Stimulated activated CD4-positive, alpha-beta T cell treated with anti-CD3 and anti-CD28 coated beads, Interleukin-4, amount 100 ng/mL, for 1 hour (primary cell): Measurements from ENCODE around the gene MAST4.

Experiments
- DNase-seq: peaks from one replicate; pipeline ENCODE4 v3.0.0-alpha.2; 2020

The MAST4 gene

GRCh38 chr5:66702426-66702825, 106.2 kb downstream of the MAST4 start:
- DNase-seq, result no peak

- no peak for DNase-seq
Measured at GRCh38 chr5:66704790-66705425, 108.7 kb downstream of the MAST4 start.

DNA sequence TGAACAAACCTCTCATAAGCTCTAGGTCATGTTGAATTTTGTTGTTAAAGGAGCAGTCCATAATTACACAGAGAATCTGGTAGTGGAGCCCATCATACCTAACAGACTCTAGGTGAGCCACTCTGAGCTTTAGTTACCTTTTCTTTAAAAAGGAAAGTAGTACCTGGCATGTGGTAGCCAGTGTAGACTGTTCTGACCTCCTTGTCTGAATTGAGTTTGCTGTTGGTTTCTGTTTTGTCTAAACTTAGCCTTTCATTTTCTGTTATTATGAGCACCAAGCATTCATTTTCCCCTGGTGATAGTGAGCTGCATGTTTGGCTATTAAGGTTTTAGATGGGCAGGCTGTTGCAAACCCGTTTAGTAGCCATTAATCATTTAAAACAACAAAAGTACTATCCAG, 112.2 kb downstream of the MAST4 start:
- DNase-seq, result no peak

DNA sequence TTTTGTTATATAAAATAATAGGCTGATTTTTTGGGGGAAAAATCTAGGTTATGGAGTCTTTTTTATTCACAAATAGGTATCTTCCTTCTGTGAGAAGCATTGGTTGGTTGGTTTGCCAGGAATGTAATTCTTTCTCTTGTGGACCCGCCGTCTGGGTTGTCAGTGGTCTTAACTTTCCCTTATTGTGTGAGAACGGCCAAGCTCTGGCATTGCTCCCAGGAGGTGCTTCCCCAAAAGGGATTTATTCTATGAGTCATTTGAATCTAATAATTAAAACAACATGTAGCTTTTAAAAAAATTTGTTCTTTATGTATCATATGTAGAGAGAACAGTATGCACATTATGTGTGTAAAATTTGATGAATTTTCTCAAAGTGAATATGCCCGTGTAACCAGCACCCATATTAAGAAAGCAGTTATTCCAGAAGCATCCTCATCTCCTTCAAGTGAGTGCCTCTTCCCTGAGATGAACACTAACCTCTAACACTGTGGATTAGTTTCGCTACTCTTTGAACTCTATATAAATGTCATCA, 114.4 kb downstream of the MAST4 start:
- no peak for DNase-seq

GRCh38 chr5:66713998-66714397, 117.8 kb downstream of the MAST4 start:
- no peak for DNase-seq

DNA sequence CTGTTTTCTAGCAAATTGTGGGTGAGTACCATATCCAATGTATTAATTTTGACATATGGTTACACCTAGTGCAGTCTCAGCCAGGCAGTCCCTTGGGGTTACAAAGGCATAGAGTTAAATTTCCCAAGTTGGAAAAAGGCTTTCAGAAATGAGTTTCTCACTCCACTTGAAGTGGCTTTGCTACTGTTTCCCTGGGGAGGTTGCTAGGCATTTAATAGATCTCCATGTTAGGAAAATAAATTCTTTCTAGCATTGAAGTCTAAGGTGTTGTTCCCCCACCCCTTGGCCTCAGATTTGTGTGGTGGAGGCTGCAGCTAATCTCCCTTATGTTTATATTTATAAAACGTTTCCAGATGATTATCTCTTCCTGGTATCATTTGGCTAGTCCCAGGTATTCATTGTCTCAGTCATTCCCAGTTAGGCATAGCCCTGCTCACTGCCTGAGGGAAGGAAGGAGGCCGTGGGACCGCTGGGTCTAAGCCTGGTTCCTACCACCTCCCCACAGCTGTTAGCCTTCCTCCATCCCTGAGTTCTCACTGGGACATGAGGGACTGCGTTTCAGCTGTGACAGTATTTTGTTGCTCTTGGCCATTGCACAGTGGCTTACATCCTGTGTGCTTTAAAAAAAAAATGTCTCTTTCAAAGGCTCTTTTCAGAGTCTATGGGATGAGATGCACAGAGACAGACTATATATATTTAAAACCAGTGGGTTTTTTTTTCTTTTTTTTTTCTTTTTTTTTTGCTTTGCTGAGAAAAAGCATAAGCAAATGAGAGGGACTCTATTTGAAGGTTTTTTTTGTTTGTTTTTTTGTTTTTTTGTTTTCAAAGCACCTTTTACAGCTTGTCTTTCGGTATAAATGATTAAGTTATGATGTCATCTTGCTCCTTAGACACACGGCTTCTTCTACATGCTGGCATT, 121.5 kb downstream of the MAST4 start:
- DNase-seq, result no peak

- no peak for DNase-seq
Measured at GRCh38 chr5:66718374-66719002, 122.3 kb downstream of the MAST4 start.

DNA sequence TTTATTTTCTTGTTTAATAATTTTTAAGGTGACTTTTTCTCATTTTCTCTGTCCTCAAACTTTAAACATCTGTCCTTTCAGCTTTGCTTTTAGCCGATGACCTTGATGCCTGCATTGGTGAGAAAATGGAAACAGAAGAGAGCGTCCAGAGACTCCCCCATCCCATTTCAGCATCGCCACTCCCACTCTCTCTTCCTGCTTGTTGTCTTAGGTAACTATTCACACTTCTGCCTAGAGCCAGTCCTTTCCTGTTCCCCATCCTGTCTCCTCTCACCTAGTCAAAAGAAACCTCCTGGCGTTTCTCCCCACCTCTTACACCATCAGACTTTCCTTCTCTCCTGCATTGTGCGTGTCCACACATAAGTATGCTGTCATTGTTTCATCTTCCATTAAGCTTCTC, 124.6 kb downstream of the MAST4 start:
- no peak for DNase-seq

- no peak for DNase-seq
Measured at GRCh38 chr5:66722686-66723085, 126.5 kb downstream of the MAST4 start.

DNA sequence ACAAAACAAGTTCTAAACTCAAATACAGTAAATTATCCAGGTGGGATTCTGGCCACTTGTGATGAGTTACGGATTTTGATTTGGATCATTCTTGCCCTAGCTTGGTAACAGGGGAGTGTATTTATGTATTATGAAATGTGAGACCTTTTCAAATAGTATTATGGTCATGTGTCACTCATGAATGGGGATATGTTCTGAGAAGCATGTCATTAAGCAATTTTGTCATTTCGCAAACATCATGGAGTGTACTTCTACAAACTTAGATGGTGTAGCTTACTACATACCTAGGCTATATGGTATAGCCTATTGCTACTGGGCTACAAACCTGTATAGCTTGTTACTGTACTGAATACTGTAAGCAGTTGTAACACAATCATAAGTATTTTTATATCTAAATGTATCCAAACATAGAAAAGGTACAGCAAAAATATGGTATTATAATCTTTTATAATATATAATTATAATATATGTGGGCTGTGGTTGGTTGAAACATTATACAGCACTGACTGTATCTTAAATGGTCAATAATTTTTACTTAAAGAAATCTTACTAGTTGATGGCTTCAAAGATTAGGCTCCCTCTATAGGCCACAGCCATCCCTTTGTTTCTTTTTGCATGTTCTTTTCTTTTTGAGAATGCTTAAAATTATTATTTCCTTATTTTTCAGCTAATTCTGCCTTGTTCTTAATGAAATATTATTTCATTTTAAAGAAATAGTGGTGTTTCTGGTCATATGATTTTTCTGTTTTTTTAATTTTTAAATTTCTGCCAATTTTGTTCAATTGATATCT, 128.4 kb downstream of the MAST4 start:
- DNase-seq, result no peak

- no peak for DNase-seq
Measured at GRCh38 chr5:66727630-66728029, 131.4 kb downstream of the MAST4 start.

GRCh38 chr5:66728049-66728448, 131.9 kb downstream of the MAST4 start:
- DNase-seq, result no peak

GRCh38 chr5:66737096-66737495, 140.9 kb downstream of the MAST4 start:
- no peak for DNase-seq

GRCh38 chr5:66738136-66738535, 141.9 kb downstream of the MAST4 start:
- DNase-seq, result no peak

- DNase-seq, result no peak
Measured at GRCh38 chr5:66739021-66739420, 142.8 kb downstream of the MAST4 start.

GRCh38 chr5:66739951-66740350, 143.8 kb downstream of the MAST4 start:
- no peak for DNase-seq

GRCh38 chr5:66741394-66741793, 145.2 kb downstream of the MAST4 start:
- no peak for DNase-seq

- no peak for DNase-seq
Measured at GRCh38 chr5:66742083-66742895, 146.1 kb downstream of the MAST4 start.

GRCh38 chr5:66742896-66743247, 146.7 kb downstream of the MAST4 start:
- DNase-seq, result no peak

DNA sequence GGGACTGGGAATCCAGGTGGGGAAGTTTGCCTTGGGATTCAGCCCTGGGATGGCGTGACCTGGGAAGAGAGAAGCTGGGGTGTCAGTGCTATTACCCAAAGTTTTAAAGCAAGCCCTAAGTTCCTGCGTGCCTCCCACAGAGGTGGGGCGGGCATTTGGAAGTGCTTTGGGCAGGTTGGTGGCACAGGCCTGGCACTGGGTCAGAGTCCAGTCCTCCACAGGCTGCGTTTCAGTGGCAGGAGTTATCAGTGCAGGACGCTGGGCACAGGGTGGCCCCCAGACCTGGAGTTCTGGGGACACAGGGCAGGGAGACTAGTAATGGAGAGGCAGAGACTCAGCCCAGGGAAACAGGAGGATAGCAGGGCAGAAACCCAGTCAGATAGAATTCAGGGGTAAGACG, 147.2 kb downstream of the MAST4 start:
- DNase-seq, result no peak

DNA sequence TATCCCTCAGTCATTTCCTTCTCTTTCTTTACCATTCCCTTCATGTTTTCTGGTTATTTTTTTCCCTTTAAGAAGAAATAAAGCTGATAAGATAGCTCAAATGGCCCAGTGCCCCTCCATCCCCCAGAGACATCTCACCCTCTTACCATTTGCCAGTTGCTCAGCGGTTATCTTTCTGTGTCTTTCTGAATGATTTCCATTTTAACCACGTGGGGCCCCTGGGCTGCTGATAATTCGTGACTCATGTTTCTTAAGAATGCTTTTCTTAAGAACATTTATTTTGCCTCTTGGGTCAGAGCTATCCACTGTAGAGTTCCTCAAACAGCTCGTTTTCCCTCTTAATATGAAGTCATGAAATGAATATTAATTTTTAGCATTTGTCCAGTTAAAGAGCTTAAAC, 147.8 kb downstream of the MAST4 start:
- no peak for DNase-seq

DNA sequence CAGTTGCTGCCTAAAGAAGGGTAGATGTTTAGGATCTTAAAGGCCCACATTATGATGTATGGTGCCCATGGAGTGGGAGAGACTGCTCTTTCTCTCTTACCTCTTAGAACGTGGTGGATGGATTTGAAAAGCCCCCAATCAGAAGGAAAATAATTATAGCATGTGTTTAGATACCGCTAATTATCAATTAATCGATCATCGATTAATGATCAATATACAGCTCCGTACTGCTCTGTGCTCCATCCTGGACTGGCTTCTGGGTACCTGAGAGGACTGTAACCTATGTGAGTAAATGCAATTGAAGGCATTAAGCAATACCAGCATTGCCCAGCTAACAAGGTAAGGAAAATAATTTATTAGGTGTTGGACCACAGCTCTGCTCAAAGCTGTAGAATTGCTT, 149.1 kb downstream of the MAST4 start:
- no peak for DNase-seq
